Measurements from ENCODE around the gene CTPS1.

The CTPS1 gene

DNA sequence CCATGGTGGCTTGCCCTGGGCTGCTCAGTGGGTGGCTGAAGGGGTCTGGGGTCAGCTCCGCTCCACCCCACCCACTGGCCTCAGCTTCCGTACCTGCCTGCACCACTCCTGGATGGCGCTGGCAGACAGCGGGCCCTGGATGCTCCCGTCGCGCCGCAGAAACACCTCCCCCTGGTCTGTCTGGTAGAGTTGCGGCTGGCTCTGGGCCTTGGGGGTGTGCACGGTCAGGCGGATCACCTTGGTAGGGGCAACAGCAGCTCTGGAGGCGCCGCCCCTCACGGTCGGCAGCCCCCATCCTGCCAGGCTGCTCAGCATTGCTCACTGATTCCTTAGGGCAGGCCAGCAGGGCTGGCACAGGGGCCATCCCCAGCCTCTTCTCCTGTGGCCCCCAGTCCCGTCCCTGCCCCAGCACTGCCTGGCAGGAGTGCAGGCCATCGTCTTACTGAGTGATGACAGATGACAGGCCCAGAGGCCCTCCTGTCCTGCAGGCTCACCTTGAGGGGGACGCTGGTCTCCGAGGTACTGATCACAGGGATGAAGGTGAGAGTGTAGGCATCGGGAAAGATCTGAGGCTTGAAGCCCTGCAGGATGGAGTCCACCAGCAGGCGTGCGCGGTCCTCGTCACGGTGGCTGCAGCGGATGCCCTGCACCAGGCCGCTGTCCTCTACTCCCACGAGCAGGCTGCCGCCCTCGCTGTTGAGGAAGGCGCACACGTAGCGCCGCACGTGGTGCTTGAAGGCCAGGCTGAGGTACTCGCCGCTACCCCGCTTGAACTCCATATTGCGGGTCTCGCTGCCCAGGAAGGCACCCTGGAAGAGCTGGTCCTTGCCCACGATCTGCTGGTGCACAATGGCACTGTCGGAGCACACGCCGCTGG, 37.9 kb downstream of the CTPS1 start:
- no peak for TF ChIP-seq ZFX (IDR thresholded peaks at IDR 0.05; ENCODE audit: borderline replicate concordance)
- TF ChIP-seq, protein P1, sequence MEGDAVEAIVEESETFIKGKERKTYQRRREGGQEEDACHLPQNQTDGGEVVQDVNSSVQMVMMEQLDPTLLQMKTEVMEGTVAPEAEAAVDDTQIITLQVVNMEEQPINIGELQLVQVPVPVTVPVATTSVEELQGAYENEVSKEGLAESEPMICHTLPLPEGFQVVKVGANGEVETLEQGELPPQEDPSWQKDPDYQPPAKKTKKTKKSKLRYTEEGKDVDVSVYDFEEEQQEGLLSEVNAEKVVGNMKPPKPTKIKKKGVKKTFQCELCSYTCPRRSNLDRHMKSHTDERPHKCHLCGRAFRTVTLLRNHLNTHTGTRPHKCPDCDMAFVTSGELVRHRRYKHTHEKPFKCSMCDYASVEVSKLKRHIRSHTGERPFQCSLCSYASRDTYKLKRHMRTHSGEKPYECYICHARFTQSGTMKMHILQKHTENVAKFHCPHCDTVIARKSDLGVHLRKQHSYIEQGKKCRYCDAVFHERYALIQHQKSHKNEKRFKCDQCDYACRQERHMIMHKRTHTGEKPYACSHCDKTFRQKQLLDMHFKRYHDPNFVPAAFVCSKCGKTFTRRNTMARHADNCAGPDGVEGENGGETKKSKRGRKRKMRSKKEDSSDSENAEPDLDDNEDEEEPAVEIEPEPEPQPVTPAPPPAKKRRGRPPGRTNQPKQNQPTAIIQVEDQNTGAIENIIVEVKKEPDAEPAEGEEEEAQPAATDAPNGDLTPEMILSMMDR (IDR thresholded peaks at IDR 0.05): no peak
- H3K27ac ChIP-seq: no peak overlapping the region

DNA sequence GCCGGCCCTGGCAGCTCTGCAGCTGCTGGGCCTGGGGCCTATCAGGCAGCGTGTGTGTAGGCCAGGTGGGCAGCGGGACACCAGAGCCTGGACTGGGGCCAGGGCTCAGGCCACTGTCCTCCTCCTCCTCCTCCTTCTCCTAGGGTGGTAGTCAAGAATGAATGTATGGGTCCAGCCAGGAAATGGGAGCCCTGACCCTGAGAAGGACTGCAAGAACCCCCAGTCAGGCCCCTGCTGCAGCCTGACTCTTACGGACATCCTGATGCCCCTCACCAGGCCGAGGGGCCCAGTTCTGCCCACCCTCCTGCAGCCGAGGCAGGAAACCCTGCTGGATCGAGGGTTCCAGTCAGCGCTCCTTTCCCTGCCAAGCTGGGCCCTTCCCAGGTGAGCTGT, 38.5 kb downstream of the CTPS1 start:
- TF ChIP-seq ZFX (IDR thresholded peaks at IDR 0.05; ENCODE audit: borderline replicate concordance): no peak
- TF ChIP-seq, protein P1 (IDR thresholded peaks at IDR 0.05): no peak
- no peak overlapping the region for H3K27ac ChIP-seq

DNA sequence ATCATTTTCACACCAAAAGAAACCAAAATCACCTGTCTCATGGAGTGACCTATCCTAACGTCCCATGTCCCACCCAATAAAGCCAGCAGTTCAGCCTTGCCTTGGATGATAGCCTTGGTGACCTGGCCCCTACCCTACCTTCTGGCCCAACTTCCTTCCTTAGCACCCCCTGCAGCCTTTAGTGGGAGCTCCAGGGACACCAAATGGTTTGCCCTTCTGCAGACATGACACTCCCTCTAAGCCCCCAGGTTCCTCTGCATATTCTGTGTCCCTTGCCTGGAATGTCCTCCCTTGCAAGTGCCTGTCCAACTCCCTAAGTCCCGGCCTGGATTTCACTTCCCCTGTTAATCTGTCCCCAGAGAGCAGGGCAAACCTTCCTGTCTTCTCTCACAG, 39.9 kb downstream of the CTPS1 start:
- H3K27ac ChIP-seq: no peak overlapping the region
- TF ChIP-seq, protein P1 (IDR thresholded peaks at IDR 0.05): no peak
- no peak for TF ChIP-seq ZFX (IDR thresholded peaks at IDR 0.05; ENCODE audit: borderline replicate concordance)

DNA sequence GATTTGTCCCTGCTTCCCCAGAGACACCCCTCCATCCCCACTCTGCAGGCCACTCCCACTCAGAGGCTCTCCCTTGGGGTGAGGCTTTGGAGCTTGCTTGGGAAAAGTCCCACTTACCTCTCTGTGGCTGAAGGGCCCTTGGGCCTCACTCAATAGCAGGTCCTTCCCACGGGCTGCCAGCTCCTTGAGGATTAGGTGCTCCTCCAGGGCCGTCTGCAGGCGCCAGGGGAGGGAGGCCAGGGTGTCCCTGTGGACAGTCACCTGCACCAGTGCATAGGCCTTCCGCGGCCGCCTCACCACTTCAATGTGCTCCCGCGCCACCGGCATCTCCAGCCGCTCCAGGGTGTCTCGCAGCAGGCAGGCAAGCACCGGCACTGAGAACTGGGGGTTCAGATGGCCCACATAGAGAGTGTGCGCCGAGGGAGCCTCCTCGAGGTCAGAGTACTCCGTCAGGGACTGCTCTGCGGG, 40.6 kb downstream of the CTPS1 start:
- H3K27ac ChIP-seq: peak overlapping the region; percentile 51
- TF ChIP-seq, protein P1 (IDR thresholded peaks at IDR 0.05): no peak
- no peak for TF ChIP-seq ZFX (IDR thresholded peaks at IDR 0.05; ENCODE audit: borderline replicate concordance)

DNA sequence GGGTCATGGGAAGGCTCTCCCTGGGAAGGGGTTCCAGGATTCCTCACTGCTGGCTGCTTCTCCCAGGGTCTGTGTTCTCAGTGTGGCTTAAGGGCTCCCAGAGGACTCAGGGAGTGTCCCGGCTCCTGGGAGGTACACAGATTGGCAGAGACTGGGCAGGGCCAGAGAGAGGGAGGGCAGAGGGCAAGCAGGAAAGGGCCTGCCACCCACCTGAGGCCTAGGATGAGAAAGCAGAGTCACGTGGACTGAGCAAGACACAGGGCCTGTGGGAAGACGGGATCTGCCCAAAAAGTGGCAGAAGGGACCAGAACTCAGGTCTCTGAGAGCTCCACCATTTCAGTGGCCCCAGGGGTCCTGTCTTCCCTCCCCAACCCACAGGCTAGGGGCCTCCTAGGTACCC, 41.2 kb downstream of the CTPS1 start:
- peak overlapping the region; percentile 51 for H3K27ac ChIP-seq
- TF ChIP-seq, protein P1 (IDR thresholded peaks at IDR 0.05): no peak
- no peak for TF ChIP-seq ZFX (IDR thresholded peaks at IDR 0.05; ENCODE audit: borderline replicate concordance)

DNA sequence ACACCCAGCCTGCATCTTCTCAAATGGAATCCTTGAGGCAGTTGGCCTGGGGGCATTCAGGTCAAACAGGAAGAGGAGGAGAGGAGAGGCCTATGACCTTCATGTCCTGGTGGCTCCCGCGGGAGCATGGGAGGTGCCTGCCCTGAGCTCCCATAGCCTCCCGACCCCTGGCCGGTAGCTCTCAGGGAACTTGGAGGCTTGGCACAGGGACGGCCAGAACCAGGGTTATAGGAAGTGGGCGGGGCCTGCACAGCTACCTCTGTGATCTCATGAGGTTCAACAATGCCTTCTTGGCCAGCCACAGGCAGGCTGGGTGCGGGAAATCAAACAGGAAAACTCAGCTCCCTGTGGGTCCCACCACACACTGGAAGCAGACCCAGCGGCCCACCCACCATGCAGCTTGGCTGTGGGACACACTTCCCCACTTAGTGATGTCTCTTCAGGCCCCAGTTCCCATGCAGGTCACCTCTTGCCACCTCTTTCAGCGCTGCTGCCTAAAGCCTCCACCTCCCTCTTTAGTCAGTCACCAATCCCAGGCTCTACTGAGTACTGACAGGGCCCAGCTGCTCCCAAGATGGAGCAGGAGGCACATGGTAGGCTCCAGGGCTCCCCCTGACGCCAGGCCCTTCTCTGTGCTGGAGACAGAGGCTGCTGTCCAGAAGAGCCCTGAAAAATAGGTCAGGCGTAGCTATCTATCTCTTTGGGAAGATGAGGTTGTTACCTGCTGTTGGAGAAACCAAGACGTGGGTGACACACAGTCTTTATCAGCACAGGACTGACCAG, 42.2 kb downstream of the CTPS1 start, which contains the start of gene SLFNL1:
Gene SLFNL1, minus strand, starts transcription at position 200 of the 783 bp plus-strand sequence. CDS start 1,065 bp downstream, outside the sequence.
- TF ChIP-seq ZFX (IDR thresholded peaks at IDR 0.05; ENCODE audit: borderline replicate concordance): no peak
- TF ChIP-seq, protein P1 (IDR thresholded peaks at IDR 0.05): no peak
- peak within 1 kb of the TSS; percentile 51 for H3K27ac ChIP-seq
